ENCODE measurements around the gene GNL1. TPM values are rescaled to one million over a fixed set of nuclear protein-coding genes. Genes with fewer than 3 reads are reported as not detected.
A peak's percentile ranks its signal among the peaks of the same experiment; 100 is the strongest.

The GNL1 gene
- total and polyA plus RNA-seq, 10 of the 15 experiments (the other 5 are each of a cell fraction or from before 2014, with no cell fraction given) = 0.18 to 64.5 (median 45.5) TPM

- Histone ChIP-seq H3K27ac (ENCODE audit: control insufficient read depth, insufficient read depth) (no peak overlapping the region), H4K20me1 (ENCODE audit: control insufficient read depth, insufficient read depth) (no peaks in the 10 kb centered on the region), H3K27me3 (replicated peaks in 1 of 2; ENCODE audit: control insufficient read depth in 2 of 2, insufficient read depth in 2 of 2, low read length in 1 of 2) (no peaks in the 10 kb centered on the region), H3K9ac (ENCODE audit: control insufficient read depth, insufficient read depth, low read length) (no peak overlapping the region), H3K36me3 (ENCODE audit: control insufficient read depth in 2 of 2, insufficient read depth in 2 of 2, low read length in 1 of 2) (peaks cover 4 to 7% of the 10 kb centered on the region in 2 experiments), H3K4me3 (no peak overlapping the region), H3K4me1 (ENCODE audit: control insufficient read depth, insufficient read depth, low read length) (peaks cover 7% of the 10 kb centered on the region; the same call in 1 of the 2 replicates), H3K9me3 (replicated peaks; ENCODE audit: control insufficient read depth, insufficient read depth, low read length) (no peaks in the 10 kb centered on the region), H3K4me2 (ENCODE audit: control insufficient read depth, insufficient read depth) (no peak overlapping the region), H3K79me2 (ENCODE audit: control insufficient read depth, insufficient read depth, low read length) (no peaks in the 10 kb centered on the region), H2AFZ (ENCODE audit: control insufficient read depth, low read depth, low read length) (no peak overlapping the region)
- ATAC-seq (peak; percentile 81), FAIRE-seq (peak; percentile 89), DNase-seq (ENCODE audit: low read depth, low spot score) (no peak)
- SMC1A ChIA-PET (ENCODE audit: uncharacterized antibody, unreplicated experiment) = interaction anchor here (0.6 to 12.5 kb wide), 26 partner anchors 9 to 543 kb away, joined by 3 to 221 read pairs (median 4); partner anchors contain the start of genes GNL1 and PRR3
- intact Hi-C loops (cut with micrococcal nuclease; ENCODE audit: unreplicated experiment) (loop anchor here (1.0 to 5.0 kb wide), 3 partner anchors 62 to 193 kb away; partner anchors contain the start of gene DHX16), in situ Hi-C loops (cut with MboI) (no loop called here)
- WGBS (ENCODE audit: insufficient coverage, insufficient replicate concordance, low lambda C conversion rate, missing lambda C conversion rate) = 16% methylated on average over 6 of the region's 6 CpGs
- RAD21 ChIA-PET (ENCODE audit: unreplicated experiment) = interaction anchor here (0.6 to 8.4 kb wide), 25 partner anchors 10 to 543 kb away, joined by 3 to 159 read pairs (median 4); partner anchors contain the start of genes ABCF1, DHX16, GNL1 and PRR3
- CTCF ChIA-PET = interaction anchor here (0.6 to 15.6 kb wide), 47 partner anchors 9 to 548 kb away, joined by 3 to 480 read pairs (median 4); partner anchors contain the start of genes DHX16, GNL1, PRR3 and VARS2
- POLR2A ChIA-PET = interaction anchor here (0.5 to 3.0 kb wide), 7 partner anchors 52 to 952 kb away, joined by 3 to 15 read pairs (median 3); no protein-coding TSS in a partner anchor
- BruUV-seq (replicated peaks) = TSS peak; percentile 8
- TF ChIP-seq PAX5 (IDR thresholded peaks at IDR 0.05; ENCODE audit: borderline replicate concordance, low read depth, low read length) (no peak), ZBTB40 (IDR thresholded peaks at IDR 0.05; ENCODE audit: borderline replicate concordance) (no peak), PKNOX1 (IDR thresholded peaks at IDR 0.05) (peak; percentile 13; the same call in 1 of the 2 replicates), BACH1 (IDR thresholded peaks at IDR 0.05; ENCODE audit: borderline replicate concordance) (no peak), CTCF (IDR thresholded peaks at IDR 0.05 in 2 of 3, conservative IDR thresholded peaks at IDR 0.05 in 1 of 3; ENCODE audit: control insufficient read depth in 2 of 3, extremely low read depth in 1 of 3, insufficient read depth in 1 of 3, low read depth in 3 of 3, low read length in 3 of 3) (peak; percentile 73 to 82 (median 78)), SMARCA5 (IDR thresholded peaks at IDR 0.05) (no peak), POLR2A (IDR thresholded peaks at IDR 0.05; ENCODE audit: low read depth, low read length) (no peak), MTA2 (IDR thresholded peaks at IDR 0.05; ENCODE audit: low read depth) (no peak), SMC3 (IDR thresholded peaks at IDR 0.05; ENCODE audit: borderline replicate concordance, low read length) (peak; percentile 95), RAD21 (IDR thresholded peaks at IDR 0.05; ENCODE audit: insufficient read depth, low read depth, low read length) (peak; percentile 66), IRF4 (IDR thresholded peaks at IDR 0.05; ENCODE audit: low read depth, low read length) (0 out of 2 replicates have a peak, but pooled peaks have one; percentile 23), ZBTB4 (CRISPR knock-in tag; IDR thresholded peaks at IDR 0.05) (no peak), ZNF24 (IDR thresholded peaks at IDR 0.05) (no peak)
These were observed 11.5 kb downstream of the GNL1 start for GRCh38 chr6:30544666-30545272.

All from GM12878 (cell line).